H1 (cell line): ENCODE data around the gene POLH. TPM values are rescaled to one million over a fixed set of nuclear protein-coding genes. Genes with fewer than 3 reads are reported as not detected.

ENCODE experiments used
- CTCF ChIA-PET: fragments of 300-600 bp; sonication (Branson Sonifier 250); formaldehyde crosslinking; loops from one replicate; lab custom pipeline; 2021; ENCODE audit not compliant: partially characterized antibody; lab: Charles Lee
- POLR2A ChIA-PET: fragments of 300-600 bp; sonication (Branson Sonifier 250); formaldehyde crosslinking; loops from one replicate; lab custom pipeline; 2021; ENCODE audit warnings: inconsistent platforms; ENCODE audit not compliant: partially characterized antibody; lab: Charles Lee
- DNase-seq, 2 experiments: peaks; one replicate each; pipeline versions ENCODE4 v3.0.0 to v3.0.0-alpha.2; 2010 to 2022; ENCODE audit warnings: low spot score in 2 of 2, low read depth in 1 of 2, mixed read lengths in 1 of 2
- FAIRE-seq: peaks from 2 replicates; lab custom pipeline; 2011; peaks lifted over from hg19 to GRCh38; lab: Jason Lieb, UNC
- H2AFZ ChIP-seq: 2 replicates; pipeline ENCODE4 v1.8.1; 2012; ENCODE audit warnings: low read length, inconsistent platforms
- H2AK5ac ChIP-seq: 2 replicates; pipeline ENCODE4 v1.6.1; 2013; ENCODE audit warnings: low read depth, low read length
- H2BK120ac ChIP-seq: replicated peaks from 2 replicates; pipeline ENCODE3; 2013; ENCODE audit warnings: low read depth, low read length, inconsistent platforms
- H2BK12ac ChIP-seq: 2 replicates; pipeline ENCODE4 v1.6.1; 2013; ENCODE audit warnings: low read depth, low read length
- H2BK15ac ChIP-seq: 2 replicates; pipeline ENCODE4 v1.6.1; 2013; ENCODE audit warnings: low read length
- H2BK20ac ChIP-seq: 2 replicates; pipeline ENCODE4 v1.6.1; 2013; ENCODE audit warnings: low read length
- H2BK5ac ChIP-seq: 2 replicates; pipeline ENCODE4 v1.6.1; 2013; ENCODE audit warnings: low read depth, low read length
- H3K14ac ChIP-seq: 2 replicates; pipeline ENCODE4 v1.6.1; 2013; ENCODE audit warnings: inconsistent platforms; ENCODE audit not compliant: insufficient read length
- H3K18ac ChIP-seq: 2 replicates; pipeline ENCODE4 v1.6.1; 2013; ENCODE audit warnings: low read length; ENCODE audit errors: extremely low read depth
- H3K23ac ChIP-seq: 2 replicates; pipeline ENCODE4 v1.6.1; 2013; ENCODE audit warnings: inconsistent platforms; ENCODE audit not compliant: insufficient read length
- H3K23me2 ChIP-seq: 2 replicates; pipeline ENCODE4 v1.6.1; 2013; ENCODE audit warnings: low read depth, low read length
- H3K27ac ChIP-seq: 2 replicates; pipeline ENCODE4 v1.6.1; 2011; ENCODE audit warnings: low read depth, low read length, inconsistent platforms
- H3K27me3 ChIP-seq, 4 experiments: replicated peaks in 1 of 4; 1 replicate in 1 of 4; 2 replicates in 3 of 4; pipeline versions ENCODE4 v1.6.1 to v1.8.1; 2011 to 2013; ENCODE audit warnings: low read length in 3 of 4, mild to moderate bottlenecking in 3 of 4, inconsistent platforms in 2 of 4, mixed read lengths in 2 of 4, moderate library complexity in 1 of 4; ENCODE audit not compliant: control insufficient read depth in 3 of 4, insufficient read depth in 3 of 4; ENCODE audit errors: extremely low read depth in 1 of 4
- H3K36me3 ChIP-seq, 4 experiments: 2 replicates each; pipeline versions ENCODE4 v1.6.1 to v1.8.1; 2011 to 2013; ENCODE audit warnings: mild to moderate bottlenecking in 4 of 4, low read length in 3 of 4, moderate library complexity in 2 of 4, control low read depth in 1 of 4, inconsistent platforms in 1 of 4; ENCODE audit not compliant: insufficient read depth in 4 of 4, control insufficient read depth in 2 of 4
- H3K4ac ChIP-seq: replicated peaks from 2 replicates; pipeline ENCODE3; 2013; ENCODE audit warnings: low read length, low read depth, mixed read lengths, inconsistent platforms; ENCODE audit not compliant: insufficient read length
- H3K4me1 ChIP-seq, 4 experiments: replicated peaks in 1 of 4; 1 replicate in 1 of 4; 2 replicates in 3 of 4; pipeline versions ENCODE4 v1.6.1 to v1.8.1; 2011 to 2013; ENCODE audit warnings: low read length in 3 of 4, inconsistent platforms in 2 of 4, mixed read lengths in 1 of 4; ENCODE audit not compliant: insufficient read depth in 4 of 4, control insufficient read depth in 3 of 4
- H3K4me2 ChIP-seq, 2 experiments: 2 replicates each; pipeline versions ENCODE4 v1.6.1 to v1.8.1; 2011 to 2013; ENCODE audit warnings: low read depth in 2 of 2, low read length in 2 of 2, control low read depth in 1 of 2, inconsistent platforms in 1 of 2, mild to moderate bottlenecking in 1 of 2; ENCODE audit not compliant: insufficient read depth in 1 of 2
- H3K4me3 ChIP-seq, 4 experiments: fragments of 200-600, 300-600 bp in 1 of 4; sonication (generic), shearing (Covaris generic), sonication (Bioruptor Twin) in 1 of 4; 2 replicates each; pipeline versions ENCODE4 v1.5.1 to v1.8.1; 2011 to 2016; ENCODE audit warnings: low read length in 4 of 4, low read depth in 3 of 4, control low read depth in 2 of 4, inconsistent platforms in 2 of 4, mild to moderate bottlenecking in 2 of 4, mixed read lengths in 1 of 4, moderate library complexity in 1 of 4; ENCODE audit not compliant: insufficient read depth in 2 of 4; ENCODE audit errors: extremely low read depth in 1 of 4
- H3K56ac ChIP-seq: replicated peaks from 2 replicates; pipeline ENCODE3; 2013; ENCODE audit warnings: low read depth, mild to moderate bottlenecking, mixed read lengths, low read length, inconsistent platforms; ENCODE audit not compliant: insufficient read length
- H3K79me1 ChIP-seq: 2 replicates; pipeline ENCODE4 v1.6.1; 2013; ENCODE audit warnings: low read depth, low read length, control low read depth
- H3K79me2 ChIP-seq, 2 experiments: 2 replicates each; pipeline versions ENCODE4 v1.6.1 to v1.8.1; 2012 to 2013; ENCODE audit warnings: low read length in 2 of 2, mild to moderate bottlenecking in 2 of 2, inconsistent platforms in 1 of 2; ENCODE audit not compliant: insufficient read depth in 2 of 2, control insufficient read depth in 1 of 2
- H3K9ac ChIP-seq, 4 experiments: replicated peaks in 1 of 4; 1 replicate in 1 of 4; 2 replicates in 3 of 4; pipeline versions ENCODE4 v1.6.1 to v1.8.1; 2011 to 2013; ENCODE audit warnings: low read depth in 3 of 4, low read length in 3 of 4, control low read depth in 2 of 4, mild to moderate bottlenecking in 2 of 4, moderate library complexity in 2 of 4, inconsistent platforms in 1 of 4; ENCODE audit errors: extremely low read depth in 1 of 4
- H3K9me3 ChIP-seq, 2 experiments: 2 replicates each; pipeline versions ENCODE4 v1.6.1 to v1.8.1; 2012 to 2013; ENCODE audit warnings: mild to moderate bottlenecking in 2 of 2, moderate library complexity in 2 of 2, control low read depth in 1 of 2, inconsistent platforms in 1 of 2, low read depth in 1 of 2, low read length in 1 of 2, mixed read lengths in 1 of 2; ENCODE audit not compliant: insufficient read depth in 2 of 2
- H4K20me1 ChIP-seq, 2 experiments: replicated peaks in 1 of 2; 2 replicates each; pipeline versions ENCODE3 to v1.8.1; 2011 to 2013; ENCODE audit warnings: inconsistent platforms in 2 of 2, low read length in 2 of 2, mild to moderate bottlenecking in 1 of 2; ENCODE audit not compliant: insufficient read depth in 2 of 2, control insufficient read depth in 1 of 2
- H4K5ac ChIP-seq: 2 replicates; pipeline ENCODE4 v1.6.1; 2013; ENCODE audit warnings: low read length, low read depth, mixed read lengths, inconsistent platforms; ENCODE audit not compliant: insufficient read length
- H4K8ac ChIP-seq: 2 replicates; pipeline ENCODE4 v1.8.0; 2013; ENCODE audit warnings: mild to moderate bottlenecking, moderate library complexity, low read length, inconsistent platforms; ENCODE audit not compliant: insufficient read depth; ENCODE audit errors: extremely low read depth
- H4K91ac ChIP-seq: replicated peaks from 2 replicates; pipeline ENCODE3; 2013; ENCODE audit warnings: low read length, mixed read lengths, inconsistent platforms; ENCODE audit not compliant: insufficient read length
- POLR2AphosphoS5 ChIP-seq: IDR thresholded peaks from 2 replicates; pipeline ENCODE4 v1.6.1; 2011; ENCODE audit warnings: low read depth, low read length
- TAF7 ChIP-seq: optimal IDR thresholded peaks from 2 replicates; pipeline ENCODE3; 2011; ENCODE audit warnings: low read depth, mild to moderate bottlenecking, inconsistent platforms, low read length, moderate library complexity, borderline replicate concordance
- WGBS, 2 experiments: shearing (Covaris generic) in 1 of 2; methylation state at CpG; one replicate each; pipeline versions ENCODE4 v1.1.6 to v1.1.7; 2013 to 2015; ENCODE audit warnings: low lambda C conversion rate in 2 of 2, mixed read lengths in 2 of 2, inconsistent platforms in 1 of 2, low coverage in 1 of 2, missing lambda C conversion rate in 1 of 2; ENCODE audit not compliant: insufficient replicate concordance in 2 of 2, insufficient coverage in 1 of 2, insufficient read length in 1 of 2; ENCODE audit errors: extremely low coverage in 1 of 2, missing lambda C conversion rate in 1 of 2; 5-methylcytosine and 5-hydroxymethylcytosine counted together
- polyA plus RNA-seq, 7 experiments: library from polyadenylated mRNA; depleted of rRNA in 3 of 7; stranded (reverse) in 5 of 7; unstranded in 2 of 7; fragments of >200 nt in 5 of 7; fragments of 200-250 nt in 2 of 7; gene quantifications; 1 replicate in 5 of 7; 2 replicates in 1 of 7; 4 replicates in 1 of 7; pipeline versions ENCODE4 v1.2.1 to v1.2.3, GENCODE V29; 2011 to 2013; ENCODE audit warnings: missing spikeins in 2 of 7, mixed read lengths in 2 of 7
- total RNA-seq: library from RNA; stranded (reverse); fragmentation: NEBNext Ultra II Directional; extraction: Animal tissue kit (Norgen Biotek cat#: 25700); gene quantifications from 2 replicates; pipeline ENCODE4 v1.2.1, GENCODE V29; 2021

POLH gene
- total and polyA plus RNA-seq, 2 of the 8 experiments (the other 6 are each of a cell fraction or from before 2014, with no cell fraction given), result 5.8 to 12.4 TPM

GRCh38 chr6:43547222-43547621, 28.8 kb upstream of the POLH start:
- Histone ChIP-seq H3K27ac (no peak overlapping the region), H3K79me2 (no peaks in the 10 kb centered on the region), H3K9me3 (no peaks in the 10 kb centered on the region), H3K27me3 (no peaks in the 10 kb centered on the region), H2BK120ac (no peak overlapping the region), H2AK5ac (no peak overlapping the region), H3K4me1 (no peaks in the 10 kb centered on the region), H3K23me2 (no peaks in the 10 kb centered on the region), H3K4ac (no peak overlapping the region), H4K20me1 (peaks cover 2 to 5% of the 10 kb centered on the region in 2 experiments), H2BK15ac (no peak overlapping the region), H3K36me3 (peaks cover 37 to 95% (median 81%) of the 10 kb centered on the region in 4 experiments), H2BK20ac (no peak overlapping the region), H4K5ac (no peak overlapping the region), H3K23ac (no peak overlapping the region), H3K4me2 (no peak overlapping the region), H3K9ac (no peak overlapping the region), H3K18ac (no peak overlapping the region), H2BK5ac (no peak overlapping the region), H3K56ac (no peak overlapping the region), H3K14ac (no peak overlapping the region), H3K79me1 (no peaks in the 10 kb centered on the region), H3K4me3 (no peak overlapping the region), H4K91ac (no peak overlapping the region), H4K8ac (no peak overlapping the region), H2BK12ac (no peak overlapping the region), H2AFZ (no peak overlapping the region)
- TF ChIP-seq POLR2AphosphoS5 (no peak), TAF7 (no peak)
- ChIA-PET CTCF (no interaction called here), POLR2A (interaction anchor here (0.8 to 2.7 kb wide), 5 partner anchors 11 to 27 kb away, joined by 3 to 7 read pairs (median 5); no protein-coding TSS in a partner anchor)
- WGBS, 2 experiments, result 100% methylated on average over 3 of the region's 3 CpGs; no CpG with 5 or more reads in 1 of the 2 experiments
- FAIRE-seq (no peak), DNase-seq (no peak)
